Ascending aorta (tissue), 2 donors: ENCODE measurements around the gene TTC34. TPM values are rescaled to one million over a fixed set of nuclear protein-coding genes. Genes with fewer than 3 reads are reported as not detected.
"Not testable (repeated sequence)": the region's sequence is repeated elsewhere in the genome, so short reads cannot be mapped to it uniquely, and the experiment has no call there.

Experiments used
- DNase-seq, 2 donors: peaks; one replicate each; pipeline ENCODE4 v3.0.0-alpha.2; 2019; ENCODE audit warnings: low spot score in 2 of 2
- H3K27ac ChIP-seq, 2 donors: fragments of 200-600 bp; sonication (generic); one replicate each; pipeline ENCODE4 v1.5.1; 2016 to 2017; ENCODE audit warnings: mild to moderate bottlenecking in 1 of 2
- H3K27me3 ChIP-seq: fragments of 200-600 bp; sonication (generic); one replicate; pipeline ENCODE4 v1.5.1; 2017
- H3K36me3 ChIP-seq, 2 donors: fragments of 200-600 bp; sonication (generic); one replicate each; pipeline ENCODE4 v1.5.1; 2016
- H3K4me1 ChIP-seq, 2 donors: fragments of 200-600 bp; sonication (generic); one replicate each; pipeline ENCODE4 v1.5.1; 2016 to 2017; ENCODE audit warnings: mild to moderate bottlenecking in 1 of 2
- H3K4me3 ChIP-seq, 2 donors: fragments of 200-600 bp; sonication (generic); one replicate each; pipeline ENCODE4 v1.5.1; 2016 to 2017; ENCODE audit warnings: mild to moderate bottlenecking in 1 of 2
- H3K9me3 ChIP-seq, 2 donors: fragments of 200-600 bp; sonication (generic); one replicate each; pipeline ENCODE4 v1.5.1; 2016
- CTCF ChIP-seq, 3 experiments: fragments of 200-600 bp in 2 of 3; fragments of 450-650 bp in 1 of 3; sonication (generic) in 2 of 3; IDR thresholded peaks; one replicate each; pipeline ENCODE4 v1.5.1; 2016 to 2019; ENCODE audit warnings: antibody characterized with exemption in 3 of 3, mild to moderate bottlenecking in 1 of 3, moderate library complexity in 1 of 3
- intact Hi-C: fragments of 100-400 bp; cut with DNase I; formaldehyde crosslinking; loops from one replicate; pipeline ENCODE4 v1.15.1; 2023
- total RNA-seq: library from RNA; depleted of rRNA; stranded (reverse); fragments of >200 nt; gene quantifications from one replicate; pipeline ENCODE4 v1.1.0, GENCODE V29; 2016

The TTC34 gene
- total RNA-seq, 1 donor from 2014 or later, result 0.75 TPM

DNA sequence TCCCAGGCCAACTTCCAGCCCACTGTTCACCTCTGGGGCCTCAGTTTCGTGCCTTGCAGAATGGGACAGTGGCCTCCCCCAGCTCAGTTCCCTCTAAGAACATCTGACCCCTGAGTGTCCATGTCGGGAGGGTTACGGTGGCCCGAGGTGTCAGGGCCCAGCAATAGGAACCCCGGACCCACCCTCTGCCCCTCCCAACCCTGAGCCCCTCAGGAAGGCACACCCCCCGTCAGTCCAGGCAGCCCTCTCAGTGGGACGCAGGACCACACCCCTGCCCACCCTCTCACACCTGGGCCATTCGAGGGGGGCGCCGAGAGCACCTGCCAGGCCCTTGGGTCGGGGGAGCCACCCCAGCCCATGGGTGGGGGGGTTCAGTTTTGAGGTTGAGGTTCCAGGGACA is 447 bp downstream of the TTC34 start:
- Histone ChIP-seq H3K9me3 (no peaks in the 10 kb centered on the region), H3K27ac (no peak overlapping the region), H3K4me3 (no peak overlapping the region), H3K36me3 (no peaks in the 10 kb centered on the region), H3K4me1 (no peaks in the 10 kb centered on the region), H3K27me3 (no peaks in the 10 kb centered on the region)
- no peak for TF ChIP-seq CTCF (IDR thresholded peaks at IDR 0.05)
- intact Hi-C loops, result no loop called here
- DNase-seq, result no peak

GRCh38 chr1:2800664-2801045 is 838 bp downstream of the TTC34 start:
- Histone ChIP-seq H3K27ac (no peak overlapping the region), H3K27me3 (no peaks in the 10 kb centered on the region), H3K4me1 (no peaks in the 10 kb centered on the region), H3K36me3 (no peaks in the 10 kb centered on the region), H3K9me3 (no peaks in the 10 kb centered on the region), H3K4me3 (no peak overlapping the region)
- no peak for DNase-seq
- TF ChIP-seq CTCF (IDR thresholded peaks at IDR 0.05), result no peak
- intact Hi-C loops, result no loop called here

DNA sequence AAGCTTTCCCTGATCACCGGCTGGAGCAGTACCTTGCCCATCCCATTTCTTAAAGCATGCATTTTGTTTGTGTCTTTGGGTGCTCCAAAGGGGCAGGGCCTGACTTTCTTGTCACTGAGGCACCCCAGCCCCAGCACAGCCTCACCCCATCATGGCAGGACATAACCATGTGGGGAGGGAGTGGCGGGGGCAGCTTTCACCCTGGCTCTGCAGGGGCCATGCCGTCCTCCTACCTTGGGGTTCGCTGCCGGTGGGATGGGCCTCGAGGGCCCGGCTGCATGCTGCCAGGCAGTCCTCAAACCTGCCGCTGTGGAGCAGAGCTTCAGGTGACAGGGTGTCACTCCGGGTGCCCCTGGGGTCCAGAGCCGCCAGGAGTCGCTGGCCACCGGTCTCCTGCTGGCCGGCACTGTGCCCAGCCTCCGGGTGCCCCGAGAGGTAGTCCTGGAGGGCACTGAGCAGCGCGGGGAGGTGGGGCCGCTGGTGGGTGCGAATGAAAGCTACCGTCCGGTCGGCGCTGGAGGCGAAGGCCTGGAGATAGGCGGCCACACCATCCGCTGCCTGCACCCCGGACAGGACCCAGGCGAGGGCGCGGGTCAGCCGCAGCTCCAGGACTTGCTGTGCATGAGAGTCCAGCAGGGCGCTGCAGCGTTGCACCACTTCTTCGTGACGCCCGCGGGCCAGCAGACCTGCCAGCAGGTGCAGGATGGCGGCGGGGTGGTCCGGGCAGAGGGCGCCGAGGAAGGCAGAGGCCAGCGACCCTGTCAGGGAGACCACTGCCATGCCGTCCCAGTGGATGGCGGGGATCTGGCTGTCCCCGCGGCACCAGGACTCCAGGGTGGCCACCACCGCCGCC is 1.5 kb downstream of the TTC34 start:
- intact Hi-C loops, result no loop called here
- Histone ChIP-seq H3K4me1 (no peaks in the 10 kb centered on the region), H3K36me3 (no peaks in the 10 kb centered on the region), H3K27ac (no peak overlapping the region), H3K9me3 (peaks cover 0 to 4% of the 10 kb centered on the region in 2 donors), H3K4me3 (no peak overlapping the region), H3K27me3 (no peaks in the 10 kb centered on the region)
- DNase-seq, result peak in 1 of 2 donors; percentile 15
- TF ChIP-seq CTCF (IDR thresholded peaks at IDR 0.05), result no peak

DNA sequence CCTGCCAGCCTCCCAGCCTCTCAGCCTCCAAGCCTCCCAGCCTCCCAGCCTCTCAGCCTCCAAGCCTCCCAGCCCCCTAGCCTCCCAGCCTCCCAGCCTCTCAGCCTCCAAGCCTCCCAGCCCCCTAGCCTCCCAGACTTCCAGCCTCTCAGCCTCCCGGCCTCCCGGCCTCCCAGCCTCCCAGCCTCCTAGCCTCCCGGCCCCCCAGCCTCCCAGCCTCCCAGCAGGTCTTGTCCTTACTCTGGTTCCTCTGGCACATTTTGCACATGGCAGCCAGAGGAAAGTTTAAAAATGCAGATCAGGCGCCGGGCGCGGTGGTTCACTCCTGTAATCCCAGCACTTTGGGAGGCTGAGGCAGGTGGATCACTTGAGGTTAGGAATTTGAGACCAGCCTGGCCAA is 2.5 kb downstream of the TTC34 start:
- intact Hi-C loops, H3K27ac ChIP-seq, H3K27me3 ChIP-seq, H3K4me3 ChIP-seq, H3K4me1 ChIP-seq, H3K36me3 ChIP-seq: not testable (repeated sequence)
- peak in 1 of 2 donors; percentile 39 for DNase-seq
- H3K9me3 ChIP-seq, result peaks cover 11 to 15% of the 10 kb centered on the region in 2 donors

- Histone ChIP-seq H3K36me3 (no peaks in the 10 kb centered on the region), H3K9me3 (peaks cover 18% of the 10 kb centered on the region in 2 donors), H3K27ac (no peak overlapping the region), H3K27me3 (no peaks in the 10 kb centered on the region), H3K4me3 (no peak overlapping the region), H3K4me1 (no peaks in the 10 kb centered on the region)
- no peak for DNase-seq
- no peak for TF ChIP-seq CTCF (IDR thresholded peaks at IDR 0.05)
- intact Hi-C loops, result no loop called here
These were observed 3.8 kb downstream of the TTC34 start for GRCh38 chr1:2797741-2798016.

- Histone ChIP-seq H3K9me3 (peaks cover 24% of the 10 kb centered on the region in 2 donors), H3K36me3 (no peaks in the 10 kb centered on the region), H3K27ac (no peak overlapping the region), H3K4me1 (no peaks in the 10 kb centered on the region), H3K4me3 (no peak overlapping the region), H3K27me3 (no peaks in the 10 kb centered on the region)
- DNase-seq, result peak in 1 of 2 donors; percentile 47
- TF ChIP-seq CTCF (IDR thresholded peaks at IDR 0.05), result no peak
- intact Hi-C loops, result no loop called here
These were observed 4.4 kb downstream of the TTC34 start for GRCh38 chr1:2796890-2797740.
